OCI-LY7 (cell line): ENCODE results near the gene S100PBP. TPM values are rescaled to one million over a fixed set of nuclear protein-coding genes. Genes with fewer than 3 reads are reported as not detected.
"Not testable (repeated sequence)": the region's sequence is repeated elsewhere in the genome, so short reads cannot be mapped to it uniquely, and the experiment has no call there.

Experiments
- BruUV-seq: library from RNA; stranded (reverse); fragments of 400-500 nt; replicated peaks from 2 replicates; lab custom pipeline; 2021; lab: Mats Ljungman, UMichigan
- CTCF ChIA-PET: fragments of 300-600 bp; sonication (Branson Sonifier 250); formaldehyde crosslinking; loops from one replicate; lab custom pipeline; 2022; ENCODE audit warnings: antibody characterized with exemption; ENCODE audit not compliant: unreplicated experiment; lab: Charles Lee
- POLR2A ChIA-PET: fragments of 300-600 bp; sonication (Branson Sonifier 250); formaldehyde crosslinking; loops from one replicate; lab custom pipeline; 2022; ENCODE audit warnings: antibody characterized with exemption; lab: Charles Lee
- DNase-seq: peaks from one replicate; pipeline ENCODE4 v3.0.0-alpha.2; 2015; ENCODE audit warnings: low spot score
- H2AFZ ChIP-seq: fragments of 200-600 bp; sonication (generic), shearing (Covaris generic); 2 replicates; pipeline ENCODE4 v1.6.1; 2014; ENCODE audit warnings: mild to moderate bottlenecking, antibody characterized with exemption, low read length, moderate library complexity
- H3K27ac ChIP-seq: fragments of 200-600 bp; sonication (generic); 2 replicates; pipeline ENCODE4 v1.5.1; 2014; ENCODE audit warnings: mixed run types, low read depth, mild to moderate bottlenecking, moderate library complexity, low read length, inconsistent platforms; ENCODE audit not compliant: poor library complexity, severe bottlenecking
- H3K36me3 ChIP-seq: fragments of 200-600 bp; sonication (generic); 2 replicates; pipeline ENCODE4 v1.6.1; 2014; ENCODE audit warnings: mild to moderate bottlenecking, antibody characterized with exemption, low read length, moderate library complexity, mixed read lengths; ENCODE audit not compliant: insufficient read depth
- H3K4me1 ChIP-seq: fragments of 200-600 bp; sonication (generic); 2 replicates; pipeline ENCODE4 v1.5.1; 2014; ENCODE audit warnings: mild to moderate bottlenecking, low read length; ENCODE audit not compliant: insufficient read depth, poor library complexity, severe bottlenecking
- H3K4me2 ChIP-seq: fragments of 200-600 bp; sonication (generic); 2 replicates; pipeline ENCODE4 v1.6.1; 2014; ENCODE audit warnings: mild to moderate bottlenecking, low read length
- H3K4me3 ChIP-seq: fragments of 200-600 bp; sonication (generic); 2 replicates; pipeline ENCODE4 v1.5.1; 2014; ENCODE audit warnings: mild to moderate bottlenecking, low read depth, low read length; ENCODE audit not compliant: poor library complexity, severe bottlenecking
- H3K79me2 ChIP-seq: fragments of 200-600 bp; sonication (generic); 2 replicates; pipeline ENCODE4 v1.6.1; 2016; ENCODE audit warnings: low read depth, mild to moderate bottlenecking, low read length, moderate library complexity, mixed read lengths; ENCODE audit not compliant: insufficient read depth
- H3K9me2 ChIP-seq: fragments of 200-600 bp; sonication (generic); 2 replicates; pipeline ENCODE4 v1.6.1; 2016; ENCODE audit warnings: mild to moderate bottlenecking, low read length, mixed read lengths; ENCODE audit not compliant: insufficient read depth
- H3K9me3 ChIP-seq: fragments of 200-600 bp; sonication (generic); 2 replicates; pipeline ENCODE4 v1.6.1; 2014; ENCODE audit warnings: mild to moderate bottlenecking, mixed run types, low read length, mixed read lengths
- H4K20me1 ChIP-seq: fragments of 200-600 bp; sonication (generic); 2 replicates; pipeline ENCODE4 v1.6.1; 2014; ENCODE audit warnings: mild to moderate bottlenecking, antibody characterized with exemption, low read length, moderate library complexity, mixed read lengths; ENCODE audit not compliant: insufficient read depth
- CTCF ChIP-seq: fragments of 200-600 bp; sonication (generic); conservative IDR thresholded peaks from 2 replicates; pipeline ENCODE4 v1.5.1; 2014; ENCODE audit warnings: mild to moderate bottlenecking, antibody characterized with exemption, low read length, moderate library complexity, mixed read lengths
- EZH2phosphoT487 ChIP-seq: fragments of 200-600 bp; sonication (generic); IDR thresholded peaks from 2 replicates; pipeline ENCODE4 v1.6.1; 2018; ENCODE audit warnings: low read depth, borderline replicate concordance, mild to moderate bottlenecking, mixed run types, antibody characterized with exemption, low read length, moderate library complexity, mixed read lengths
- intact Hi-C: fragments of 100-400 bp; cut with micrococcal nuclease; formaldehyde crosslinking; loops from one replicate; pipeline ENCODE4 v1.10.0; 2022; ENCODE audit not compliant: unreplicated experiment
- total RNA-seq, 2 experiments: library from RNA; depleted of rRNA in 1 of 2; stranded (reverse); fragments of >200 nt in 1 of 2; shearing (Covaris generic) in 1 of 2; gene quantifications; 2 replicates each; pipeline ENCODE4 v1.2.3, GENCODE V29; 2014 to 2022

The S100PBP gene
- total RNA-seq, 2 experiments from 2014 or later: 72.1 to 136 TPM

GRCh38 chr1:32902535-32902920 lies 85.1 kb downstream of the S100PBP start:
- ChIA-PET POLR2A (no interaction called here), CTCF (no interaction called here)
- H3K4me2 ChIP-seq: no peak overlapping the region
- H3K9me2 ChIP-seq: no peaks in the 10 kb centered on the region
- H3K27ac ChIP-seq: no peak overlapping the region
- no peaks in the 10 kb centered on the region for H4K20me1 ChIP-seq
- no peak overlapping the region for H2AFZ ChIP-seq
- intact Hi-C loops: no loop called here
- no peaks in the 10 kb centered on the region for H3K9me3 ChIP-seq
- H3K4me1 ChIP-seq: peaks cover 5% of the 10 kb centered on the region
- no peaks in the 10 kb centered on the region for H3K36me3 ChIP-seq
- TF ChIP-seq CTCF: no peak
- no peak for TF ChIP-seq EZH2phosphoT487
- no peaks in the 10 kb centered on the region for H3K79me2 ChIP-seq
- no peak for DNase-seq
- no peak overlapping the region for H3K4me3 ChIP-seq
- BruUV-seq: no TSS peak

GRCh38 chr1:32903991-32904785 lies 86.7 kb downstream of the S100PBP start:
- Histone ChIP-seq H3K9me3 (no peaks in the 10 kb centered on the region), H3K79me2 (no peaks in the 10 kb centered on the region), H3K9me2 (no peaks in the 10 kb centered on the region), H4K20me1 (no peaks in the 10 kb centered on the region), H3K4me3 (no peak overlapping the region), H3K4me2 (no peak overlapping the region), H3K36me3 (no peaks in the 10 kb centered on the region), H3K27ac (no peak overlapping the region), H2AFZ (no peak overlapping the region), H3K4me1 (peaks cover 5% of the 10 kb centered on the region)
- ChIA-PET CTCF (no interaction called here), POLR2A (interaction anchor here (0.6 to 0.7 kb wide), 2 partner anchors 56 to 392 kb away, joined by 3 to 4 read pairs; no protein-coding TSS in a partner anchor)
- intact Hi-C loops: no loop called here
- no TSS peak for BruUV-seq
- TF ChIP-seq EZH2phosphoT487: no peak
- no peak for TF ChIP-seq CTCF
- no peak for DNase-seq

GRCh38 chr1:32904797-32905196 lies 87.3 kb downstream of the S100PBP start:
- Histone ChIP-seq H3K9me2 (no peaks in the 10 kb centered on the region), H3K79me2 (no peaks in the 10 kb centered on the region), H3K9me3 (no peaks in the 10 kb centered on the region), H2AFZ (no peak overlapping the region), H3K36me3 (no peaks in the 10 kb centered on the region), H3K27ac (no peak overlapping the region), H3K4me1 (peaks cover 5% of the 10 kb centered on the region), H4K20me1 (no peaks in the 10 kb centered on the region), H3K4me3 (no peak overlapping the region), H3K4me2 (no peak overlapping the region)
- intact Hi-C loops: no loop called here
- ChIA-PET CTCF (no interaction called here), POLR2A (no interaction called here)
- TF ChIP-seq EZH2phosphoT487 (no peak), CTCF (no peak)
- DNase-seq: no peak
- BruUV-seq: no TSS peak

GRCh38 chr1:32905588-32905987 lies 88.1 kb downstream of the S100PBP start:
- H3K27ac ChIP-seq, H2AFZ ChIP-seq, H3K9me2 ChIP-seq, DNase-seq, H3K4me1 ChIP-seq, H3K36me3 ChIP-seq, CTCF ChIA-PET, H4K20me1 ChIP-seq, H3K79me2 ChIP-seq, H3K4me2 ChIP-seq, BruUV-seq, intact Hi-C loops, H3K4me3 ChIP-seq, H3K9me3 ChIP-seq, POLR2A ChIA-PET: not testable (repeated sequence)
